AG04449 (cell line): ENCODE results near the gene ANTXR2.

Source experiments
- CTCF ChIA-PET: fragments of 350-600 bp; formaldehyde crosslinking; extraction: SDS; loops from one replicate; lab custom pipeline; 2021; ENCODE audit warnings: antibody characterized with exemption; lab: Yijun Ruan, JAX
- POLR2A ChIA-PET: fragments of 400-600, 350-600 bp; formaldehyde crosslinking; extraction: SDS; loops from one replicate; lab custom pipeline; 2020; ENCODE audit warnings: antibody characterized with exemption, inconsistent platforms; lab: Yijun Ruan, JAX
- DNase-seq: peaks from one replicate; pipeline ENCODE4 v3.0.0-alpha.2; 2010; ENCODE audit warnings: low read depth, low spot score
- H3K4me3 ChIP-seq: 2 replicates; pipeline ENCODE4 v1.5.1; 2011; ENCODE audit warnings: low read depth, mild to moderate bottlenecking, control low read depth, low read length
- TF ChIP-seq, protein P1 (sequence below): IDR thresholded peaks from one replicate; pipeline ENCODE4 v1.5.1; 2011; ENCODE audit warnings: mild to moderate bottlenecking, moderate library complexity, low read length, control low read depth, inconsistent platforms; ENCODE audit not compliant: insufficient read depth; ENCODE audit errors: missing control alignments

Gene ANTXR2

DNA sequence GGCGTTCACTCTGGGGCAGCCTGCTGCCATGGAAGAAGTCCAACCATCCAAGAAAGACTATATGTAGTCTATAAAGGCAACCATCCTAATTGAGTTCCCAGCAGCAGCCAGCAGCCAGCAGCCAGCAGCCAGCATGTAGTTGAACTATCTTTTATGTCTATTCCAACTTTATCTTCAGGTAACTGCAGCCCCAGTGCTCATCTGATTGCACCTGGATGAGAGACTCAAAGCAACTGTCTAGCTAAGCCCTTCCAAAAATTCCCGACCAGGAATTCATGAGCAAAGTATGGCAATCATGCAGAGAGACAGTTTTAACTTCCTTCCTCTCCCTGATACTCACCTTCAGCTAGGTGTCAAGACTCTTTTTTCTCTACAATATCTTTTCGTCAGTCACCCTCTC is 216.8 kb downstream of the ANTXR2 start:
- TF ChIP-seq, protein P1, sequence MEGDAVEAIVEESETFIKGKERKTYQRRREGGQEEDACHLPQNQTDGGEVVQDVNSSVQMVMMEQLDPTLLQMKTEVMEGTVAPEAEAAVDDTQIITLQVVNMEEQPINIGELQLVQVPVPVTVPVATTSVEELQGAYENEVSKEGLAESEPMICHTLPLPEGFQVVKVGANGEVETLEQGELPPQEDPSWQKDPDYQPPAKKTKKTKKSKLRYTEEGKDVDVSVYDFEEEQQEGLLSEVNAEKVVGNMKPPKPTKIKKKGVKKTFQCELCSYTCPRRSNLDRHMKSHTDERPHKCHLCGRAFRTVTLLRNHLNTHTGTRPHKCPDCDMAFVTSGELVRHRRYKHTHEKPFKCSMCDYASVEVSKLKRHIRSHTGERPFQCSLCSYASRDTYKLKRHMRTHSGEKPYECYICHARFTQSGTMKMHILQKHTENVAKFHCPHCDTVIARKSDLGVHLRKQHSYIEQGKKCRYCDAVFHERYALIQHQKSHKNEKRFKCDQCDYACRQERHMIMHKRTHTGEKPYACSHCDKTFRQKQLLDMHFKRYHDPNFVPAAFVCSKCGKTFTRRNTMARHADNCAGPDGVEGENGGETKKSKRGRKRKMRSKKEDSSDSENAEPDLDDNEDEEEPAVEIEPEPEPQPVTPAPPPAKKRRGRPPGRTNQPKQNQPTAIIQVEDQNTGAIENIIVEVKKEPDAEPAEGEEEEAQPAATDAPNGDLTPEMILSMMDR, result no peak
- ChIA-PET CTCF (no interaction called here), POLR2A (no interaction called here)
- no peak overlapping the region for H3K4me3 ChIP-seq
- DNase-seq, result no peak

DNA sequence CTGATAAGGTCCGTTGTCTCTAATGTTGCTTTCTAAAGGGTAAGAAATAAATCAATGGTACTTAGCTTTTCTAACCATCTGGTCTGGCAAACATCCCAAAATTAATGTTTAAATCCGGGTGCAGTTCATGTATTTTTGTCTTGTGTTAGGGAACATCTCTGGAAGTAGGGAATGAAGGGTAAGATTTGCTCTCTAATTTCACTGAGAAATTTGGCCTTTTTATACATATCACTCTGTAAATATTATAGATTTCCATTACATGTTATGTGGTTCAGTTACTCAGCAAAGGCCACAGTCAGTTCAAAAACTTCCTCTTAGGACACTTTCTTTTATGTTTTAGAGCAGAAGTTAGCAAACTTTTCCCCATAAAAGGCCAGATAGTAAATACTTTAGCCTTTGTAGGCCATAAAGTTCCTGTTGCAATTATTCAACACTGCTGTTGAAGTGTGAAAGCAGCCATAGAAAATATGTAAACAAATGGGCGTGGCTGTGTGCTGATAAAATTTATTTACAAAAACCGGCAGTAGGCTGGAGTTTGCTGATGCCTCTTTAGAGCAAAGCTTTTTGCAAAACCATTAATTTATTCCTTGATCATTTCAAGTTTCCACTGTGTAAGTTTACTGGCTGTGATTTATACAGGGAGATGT is 218.1 kb downstream of the ANTXR2 start:
- DNase-seq, result no peak
- POLR2A ChIA-PET, result no interaction called here
- CTCF ChIA-PET, result interaction anchor here (1.3 to 1.9 kb wide), 3 partner anchors 8 to 328 kb away, joined by 3 to 4 read pairs (median 3); no protein-coding TSS in a partner anchor
- H3K4me3 ChIP-seq, result no peak overlapping the region
- TF ChIP-seq, protein P1, result no peak

DNA sequence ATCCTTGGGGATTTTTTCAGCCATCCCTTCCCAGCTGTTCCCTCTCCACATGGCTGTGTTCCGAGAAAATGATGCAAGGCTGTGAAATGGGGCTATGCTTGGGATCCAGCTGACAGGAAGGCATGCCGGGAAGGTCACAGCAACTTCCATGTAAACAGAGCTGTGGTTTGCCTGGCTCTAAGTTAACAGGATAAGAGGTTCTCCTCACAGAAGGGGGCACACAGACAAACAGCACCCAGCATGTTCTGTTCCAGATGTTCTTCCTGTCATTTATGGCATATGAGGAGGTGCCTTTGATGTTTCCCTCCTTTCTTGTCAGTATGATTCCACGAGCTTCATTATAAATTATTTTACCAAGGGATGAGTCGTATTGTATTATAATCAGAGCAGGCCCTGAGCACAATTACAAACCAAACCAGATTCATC is 220.7 kb downstream of the ANTXR2 start:
- TF ChIP-seq, protein P1, result no peak
- CTCF ChIA-PET, result interaction anchor here (0.7 kb wide), 1 partner anchor 899 kb away, joined by 3 read pairs; no protein-coding TSS in a partner anchor
- no peak overlapping the region for H3K4me3 ChIP-seq
- POLR2A ChIA-PET, result no interaction called here
- no peak for DNase-seq

DNA sequence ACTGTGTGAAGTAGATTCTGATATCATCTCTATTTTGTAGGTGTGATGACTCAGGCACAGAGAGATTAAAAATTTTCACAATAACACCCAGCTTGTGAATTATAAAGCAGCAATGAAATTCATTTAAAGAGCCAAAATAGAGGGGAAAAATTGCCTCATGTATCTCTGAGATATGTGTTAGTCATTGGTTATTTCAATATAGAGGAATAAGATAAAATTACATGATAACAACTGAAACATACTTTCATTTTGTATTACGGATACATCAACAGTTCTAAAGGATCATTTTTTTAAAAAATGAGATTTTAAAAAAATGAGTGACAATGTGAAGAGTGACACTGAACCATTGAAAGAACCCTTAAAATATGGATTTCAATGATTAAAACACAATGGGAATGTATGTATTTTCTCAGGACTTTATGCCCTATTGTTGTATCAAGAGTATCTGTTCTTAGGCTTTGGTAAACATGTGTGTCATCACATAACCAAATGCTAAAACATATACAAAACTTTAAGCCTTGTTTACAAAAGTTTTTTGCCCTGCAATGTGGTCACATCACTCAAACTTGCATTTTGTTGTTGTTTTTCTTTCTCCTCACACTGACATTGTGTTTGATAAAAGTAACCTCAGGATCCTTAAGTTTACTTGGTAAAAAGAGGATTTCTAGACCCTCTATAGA is 221.3 kb downstream of the ANTXR2 start:
- TF ChIP-seq, protein P1, result no peak
- H3K4me3 ChIP-seq, result no peak overlapping the region
- ChIA-PET CTCF (interaction anchor here (0.7 kb wide), 1 partner anchor 898 kb away, joined by 3 read pairs; no protein-coding TSS in a partner anchor), POLR2A (no interaction called here)
- no peak for DNase-seq
